ENCODE measurements around the gene ZBTB7C. TPM values are rescaled to one million over a fixed set of nuclear protein-coding genes. Genes with fewer than 3 reads are reported as not detected.

Gene ZBTB7C
- total and polyA plus RNA-seq, 8 donors: 3.0 to 47.8 (median 19.3) TPM

DNA sequence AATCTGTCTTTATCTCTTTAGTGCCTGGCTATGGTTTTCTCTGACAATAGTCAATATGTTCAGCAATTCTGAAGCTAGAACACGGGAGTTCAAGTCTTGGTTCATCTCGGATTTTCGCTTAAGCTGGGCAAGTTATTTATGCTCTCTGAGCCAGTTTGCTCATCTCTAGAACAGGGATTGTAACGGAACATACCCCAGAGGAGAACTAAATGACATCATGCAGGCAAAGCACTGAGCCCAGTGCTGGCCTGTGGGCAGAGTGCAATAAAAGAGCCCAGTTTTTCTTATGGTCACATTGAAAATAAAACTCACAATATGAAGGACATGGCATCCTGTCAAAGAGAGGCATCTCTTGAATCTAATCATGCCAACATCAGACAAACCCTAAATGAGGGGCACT lies 143.9 kb downstream of the ZBTB7C start:
- Histone ChIP-seq H3K36me3 (no peaks in the 10 kb centered on the region), H3K27me3 (no peaks in the 10 kb centered on the region), H3K4me1 (no peaks in the 10 kb centered on the region), H3K27ac (no peak overlapping the region), H3K4me3 (no peak overlapping the region), H3K9me3 (no peaks in the 10 kb centered on the region)
- 64 to 81% (median 68%) methylated on average over 4 of the region's 4 CpGs for WGBS, 5 donors
- no peak for TF ChIP-seq CTCF (IDR thresholded peaks at IDR 0.05)
- DNase-seq: no peak
- intact Hi-C loops (cut with DNase I; ENCODE audit: low total_unique reads): no loop called here

DNA sequence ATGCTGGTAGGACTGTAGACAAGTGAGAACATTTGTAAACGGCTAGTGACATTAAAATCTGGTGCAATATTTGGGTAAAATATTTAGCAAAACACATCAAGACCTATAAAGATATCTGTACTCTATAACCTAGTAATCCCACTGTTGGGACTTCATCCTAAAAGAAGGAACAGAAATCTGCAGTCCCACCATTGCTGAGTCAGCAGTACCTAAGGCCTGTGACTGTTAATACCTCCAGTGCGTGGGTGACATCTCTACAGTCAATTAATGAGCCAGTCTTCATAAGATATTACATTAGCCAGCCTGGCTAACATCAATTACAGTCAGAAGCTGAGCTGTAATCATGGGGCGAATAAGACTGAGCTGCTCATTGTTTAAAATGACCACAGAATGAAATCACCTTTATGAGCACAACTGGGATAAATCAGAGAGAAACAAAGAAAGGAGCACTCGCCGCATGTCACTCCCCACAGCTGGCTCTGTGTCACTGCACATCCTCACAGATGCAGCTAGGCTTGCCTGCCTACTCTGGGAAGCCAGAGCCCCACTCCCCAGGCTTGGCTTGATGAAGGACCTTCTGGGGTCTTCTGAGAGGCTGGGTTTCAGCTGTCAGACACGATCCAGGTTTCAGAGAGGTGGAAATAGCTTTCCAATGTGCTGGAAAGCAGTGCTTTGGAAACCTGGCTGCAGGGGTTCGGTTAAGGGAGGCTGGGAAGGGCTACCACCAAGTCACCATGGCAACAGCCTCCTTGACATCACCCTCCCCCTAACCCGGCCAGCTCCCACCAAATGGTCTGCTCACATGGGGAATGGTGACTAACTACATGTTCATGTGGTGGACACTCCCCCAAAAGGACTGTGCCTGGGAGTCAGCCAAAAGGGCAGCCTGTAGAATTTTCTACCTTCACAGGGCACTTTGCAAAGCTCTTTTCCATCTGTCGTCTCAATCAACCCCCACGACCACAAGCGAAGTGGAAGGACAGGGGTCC lies 145.0 kb downstream of the ZBTB7C start:
- TF ChIP-seq CTCF (IDR thresholded peaks at IDR 0.05): no peak
- TF ChIP-seq EP300 (IDR thresholded peaks at IDR 0.05): no peak
- no peak for TF ChIP-seq POLR2A (IDR thresholded peaks at IDR 0.05)
- TF ChIP-seq POLR2AphosphoS5 (IDR thresholded peaks at IDR 0.05): no peak
- DNase-seq: peak in 1 of 2 donors; percentile 8
- 81 to 88% (median 83%) methylated on average over 11 of the region's 11 CpGs for WGBS, 5 donors
- Histone ChIP-seq H3K27ac (no peak overlapping the region), H3K4me3 (no peak overlapping the region), H3K9me3 (no peaks in the 10 kb centered on the region), H3K36me3 (no peaks in the 10 kb centered on the region), H3K27me3 (no peaks in the 10 kb centered on the region), H3K4me1 (no peaks in the 10 kb centered on the region)
- intact Hi-C loops (cut with DNase I; ENCODE audit: low total_unique reads): no loop called here

DNA sequence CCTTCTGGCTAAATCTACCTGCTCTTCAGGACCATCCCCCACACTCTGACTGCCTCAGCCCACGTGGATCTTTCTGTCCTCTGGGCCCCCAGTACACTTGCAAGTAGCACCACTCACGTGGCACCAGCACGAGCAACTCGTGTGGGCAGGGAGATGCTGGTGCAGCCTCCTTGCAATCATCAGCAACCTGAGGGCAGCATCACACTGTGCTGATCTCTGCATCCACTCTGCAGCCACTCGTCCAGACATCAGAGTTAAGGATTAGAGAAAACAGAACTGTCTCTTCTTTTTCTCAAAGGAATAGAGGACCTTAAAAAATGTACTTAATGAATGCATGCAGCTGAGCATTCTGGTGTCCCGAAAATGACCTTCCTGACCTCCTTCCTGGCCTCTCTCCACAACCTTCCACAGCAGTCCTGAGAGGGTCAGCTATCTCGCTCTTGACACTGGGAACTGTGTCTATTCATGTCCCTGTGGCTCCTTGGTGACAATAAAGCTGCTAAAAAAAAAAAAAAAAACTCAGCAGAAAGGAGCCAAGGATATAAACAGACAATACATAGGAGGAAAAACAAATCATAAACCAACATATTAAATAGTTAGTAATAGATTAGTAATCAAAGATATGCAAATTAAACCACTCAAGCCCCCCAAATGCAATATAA lies 145.9 kb downstream of the ZBTB7C start:
- no peak for TF ChIP-seq POLR2A (IDR thresholded peaks at IDR 0.05)
- no peak for TF ChIP-seq EP300 (IDR thresholded peaks at IDR 0.05)
- TF ChIP-seq CTCF (IDR thresholded peaks at IDR 0.05): no peak
- TF ChIP-seq POLR2AphosphoS5 (IDR thresholded peaks at IDR 0.05): no peak

DNA sequence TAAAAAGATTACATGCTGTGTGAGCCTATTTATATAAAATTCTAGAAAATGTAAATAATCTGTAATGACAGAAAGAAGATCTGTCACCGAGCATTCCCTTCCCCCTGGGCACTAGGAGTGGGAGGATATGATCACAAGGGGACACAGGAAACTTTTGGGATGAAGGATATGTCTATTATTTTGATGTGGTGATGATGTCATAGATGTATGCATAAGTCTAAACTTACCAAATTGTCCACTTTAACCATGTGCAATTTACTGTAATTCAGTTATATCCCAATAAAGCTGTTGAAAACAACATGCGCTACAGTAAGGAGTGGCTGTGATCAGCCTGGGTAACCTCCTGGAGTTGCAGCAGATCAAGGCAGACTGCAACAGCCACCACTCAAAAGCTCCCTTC lies 148.9 kb downstream of the ZBTB7C start:
- TF ChIP-seq POLR2A (IDR thresholded peaks at IDR 0.05) (no peak), POLR2AphosphoS5 (IDR thresholded peaks at IDR 0.05) (no peak), CTCF (IDR thresholded peaks at IDR 0.05) (no peak), EP300 (IDR thresholded peaks at IDR 0.05) (no peak)
- Histone ChIP-seq H3K27me3 (no peaks in the 10 kb centered on the region), H3K27ac (no peak overlapping the region), H3K4me1 (no peaks in the 10 kb centered on the region), H3K4me3 (no peak overlapping the region), H3K36me3 (no peaks in the 10 kb centered on the region), H3K9me3 (peaks cover 0 to 18% (median 3%) of the 10 kb centered on the region in 4 donors)
- intact Hi-C loops (cut with DNase I; ENCODE audit: low total_unique reads): no loop called here
- no peak for DNase-seq
- WGBS, 5 donors: 81 to 93% (median 91%) methylated on average over 2 of the region's 2 CpGs

More for the DNA sequence above, 145.9 kb downstream of the ZBTB7C start:
- intact Hi-C loops (cut with DNase I; ENCODE audit: low total_unique reads): no loop called here
- Histone ChIP-seq H3K4me1 (no peaks in the 10 kb centered on the region), H3K9me3 (no peaks in the 10 kb centered on the region), H3K27ac (no peak overlapping the region), H3K4me3 (no peak overlapping the region), H3K27me3 (no peaks in the 10 kb centered on the region), H3K36me3 (no peaks in the 10 kb centered on the region)
- DNase-seq: no peak
- WGBS, 5 donors: 57 to 85% (median 76%) methylated on average over 7 of the region's 7 CpGs
